Measurements from ENCODE around the gene SPON1. TPM values are rescaled to one million over a fixed set of nuclear protein-coding genes. Genes with fewer than 3 reads are reported as not detected.

SPON1 gene
- total RNA-seq, 6 donors from 2014 or later, result 12.6 to 68.9 (median 56.3) TPM

GRCh38 chr11:14132312-14132711 is 169.8 kb downstream of the SPON1 start:
- no peak for ATAC-seq (ENCODE audit: low FRiP score in 2 of 2)
- 74 to 85% methylated on average over 4 of the region's 4 CpGs for WGBS, 2 donors
- TF ChIP-seq POLR2AphosphoS5 (IDR thresholded peaks at IDR 0.05) (no peak), EP300 (IDR thresholded peaks at IDR 0.05) (no peak), CTCF (IDR thresholded peaks at IDR 0.05) (no peak), POLR2A (IDR thresholded peaks at IDR 0.05) (no peak)
- no peaks in the 10 kb centered on the region for H3K27me3 ChIP-seq
- no peaks in the 10 kb centered on the region for H3K36me3 ChIP-seq
- no peak overlapping the region for H3K4me3 ChIP-seq
- H3K27ac ChIP-seq, result no peak overlapping the region
- no peaks in the 10 kb centered on the region for H3K4me1 ChIP-seq
- H3K9me3 ChIP-seq, result no peaks in the 10 kb centered on the region
- no peak for DNase-seq

GRCh38 chr11:14133381-14133780 is 170.9 kb downstream of the SPON1 start:
- Histone ChIP-seq H3K4me3 (no peak overlapping the region), H3K27me3 (no peaks in the 10 kb centered on the region), H3K36me3 (no peaks in the 10 kb centered on the region), H3K4me1 (no peaks in the 10 kb centered on the region), H3K9me3 (no peaks in the 10 kb centered on the region), H3K27ac (no peak overlapping the region)
- DNase-seq (no peak), ATAC-seq (ENCODE audit: low FRiP score in 2 of 2) (no peak)
- 84 to 86% methylated on average over 4 of the region's 4 CpGs for WGBS, 2 donors
- TF ChIP-seq POLR2A (IDR thresholded peaks at IDR 0.05), result no peak
- TF ChIP-seq EP300 (IDR thresholded peaks at IDR 0.05), result no peak
- TF ChIP-seq CTCF (IDR thresholded peaks at IDR 0.05), result no peak
- no peak for TF ChIP-seq POLR2AphosphoS5 (IDR thresholded peaks at IDR 0.05)

- Histone ChIP-seq H3K4me1 (no peaks in the 10 kb centered on the region), H3K9me3 (no peaks in the 10 kb centered on the region), H3K27ac (no peak overlapping the region), H3K27me3 (no peaks in the 10 kb centered on the region), H3K4me3 (no peak overlapping the region), H3K36me3 (no peaks in the 10 kb centered on the region)
- 68 to 80% methylated on average over 1 of the region's 1 CpG for WGBS, 2 donors
- ATAC-seq (ENCODE audit: low FRiP score in 2 of 2), result no peak
- no peak for DNase-seq
- no peak for TF ChIP-seq POLR2AphosphoS5 (IDR thresholded peaks at IDR 0.05)
- no peak for TF ChIP-seq EP300 (IDR thresholded peaks at IDR 0.05)
- no peak for TF ChIP-seq POLR2A (IDR thresholded peaks at IDR 0.05)
- TF ChIP-seq CTCF (IDR thresholded peaks at IDR 0.05), result no peak
Observed at GRCh38 chr11:14136561-14136960, 174.0 kb downstream of the SPON1 start.

GRCh38 chr11:14137284-14137683 is 174.8 kb downstream of the SPON1 start:
- no peaks in the 10 kb centered on the region for H3K4me1 ChIP-seq
- no peak for DNase-seq
- H3K9me3 ChIP-seq, result no peaks in the 10 kb centered on the region
- no peaks in the 10 kb centered on the region for H3K36me3 ChIP-seq
- TF ChIP-seq POLR2AphosphoS5 (IDR thresholded peaks at IDR 0.05) (no peak), EP300 (IDR thresholded peaks at IDR 0.05) (no peak), CTCF (IDR thresholded peaks at IDR 0.05) (no peak), POLR2A (IDR thresholded peaks at IDR 0.05) (no peak)
- H3K27me3 ChIP-seq, result no peaks in the 10 kb centered on the region
- H3K27ac ChIP-seq, result no peak overlapping the region
- ATAC-seq (ENCODE audit: low FRiP score in 2 of 2), result no peak
- H3K4me3 ChIP-seq, result no peak overlapping the region
- 82 to 87% methylated on average over 4 of the region's 4 CpGs for WGBS, 2 donors

GRCh38 chr11:14140991-14141390 is 178.5 kb downstream of the SPON1 start:
- no peak overlapping the region for H3K27ac ChIP-seq
- H3K36me3 ChIP-seq, result no peaks in the 10 kb centered on the region
- no peak for TF ChIP-seq POLR2AphosphoS5 (IDR thresholded peaks at IDR 0.05)
- TF ChIP-seq EP300 (IDR thresholded peaks at IDR 0.05), result no peak
- TF ChIP-seq POLR2A (IDR thresholded peaks at IDR 0.05), result no peak
- no peak for TF ChIP-seq CTCF (IDR thresholded peaks at IDR 0.05)
- no peaks in the 10 kb centered on the region for H3K4me1 ChIP-seq
- H3K9me3 ChIP-seq, result no peaks in the 10 kb centered on the region
- WGBS, 2 donors, result 88% methylated on average over 3 of the region's 3 CpGs
- DNase-seq (no peak), ATAC-seq (ENCODE audit: low FRiP score in 2 of 2) (no peak)
- H3K4me3 ChIP-seq, result no peak overlapping the region
- H3K27me3 ChIP-seq, result no peaks in the 10 kb centered on the region
